ENCODE results near the gene AGBL1.
"Not testable (repeated sequence)": the region's sequence is repeated elsewhere in the genome, so short reads cannot be mapped to it uniquely, and the experiment has no call there.

AGBL1 gene

DNA sequence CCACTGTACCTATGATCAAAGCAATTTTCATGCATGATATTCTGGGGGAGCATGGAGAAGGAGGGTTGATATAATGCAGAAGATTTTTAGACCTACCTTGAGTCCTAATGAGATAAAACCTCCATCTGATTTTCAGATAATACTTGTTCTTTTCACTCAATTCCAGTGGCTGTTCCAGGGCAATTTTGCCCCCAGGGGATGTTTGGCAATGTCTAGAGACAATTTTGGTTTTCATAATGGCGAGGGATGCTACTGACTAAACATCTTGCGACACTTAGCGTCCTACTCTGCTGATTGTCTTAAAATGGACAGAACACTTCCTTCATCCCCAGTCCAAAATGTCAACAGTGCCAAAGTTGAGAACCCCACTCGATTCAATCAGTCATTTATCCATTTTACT lies 26.6 kb downstream of the AGBL1 start:
- H3K9me3 ChIP-seq, result no peaks in the 10 kb centered on the region
- H3K27ac ChIP-seq, result no peak overlapping the region
- H3K27me3 ChIP-seq, result peaks cover 9% of the 10 kb centered on the region
- no peak overlapping the region for H3K4me3 ChIP-seq (ENCODE audit: low read depth in 1 of 2, low read length in 1 of 2)
- no peaks in the 10 kb centered on the region for H3K4me1 ChIP-seq (ENCODE audit: control insufficient read depth in 1 of 2, insufficient read depth in 1 of 2, low read depth in 1 of 2, low read length in 1 of 2)
- TF ChIP-seq, protein P1, sequence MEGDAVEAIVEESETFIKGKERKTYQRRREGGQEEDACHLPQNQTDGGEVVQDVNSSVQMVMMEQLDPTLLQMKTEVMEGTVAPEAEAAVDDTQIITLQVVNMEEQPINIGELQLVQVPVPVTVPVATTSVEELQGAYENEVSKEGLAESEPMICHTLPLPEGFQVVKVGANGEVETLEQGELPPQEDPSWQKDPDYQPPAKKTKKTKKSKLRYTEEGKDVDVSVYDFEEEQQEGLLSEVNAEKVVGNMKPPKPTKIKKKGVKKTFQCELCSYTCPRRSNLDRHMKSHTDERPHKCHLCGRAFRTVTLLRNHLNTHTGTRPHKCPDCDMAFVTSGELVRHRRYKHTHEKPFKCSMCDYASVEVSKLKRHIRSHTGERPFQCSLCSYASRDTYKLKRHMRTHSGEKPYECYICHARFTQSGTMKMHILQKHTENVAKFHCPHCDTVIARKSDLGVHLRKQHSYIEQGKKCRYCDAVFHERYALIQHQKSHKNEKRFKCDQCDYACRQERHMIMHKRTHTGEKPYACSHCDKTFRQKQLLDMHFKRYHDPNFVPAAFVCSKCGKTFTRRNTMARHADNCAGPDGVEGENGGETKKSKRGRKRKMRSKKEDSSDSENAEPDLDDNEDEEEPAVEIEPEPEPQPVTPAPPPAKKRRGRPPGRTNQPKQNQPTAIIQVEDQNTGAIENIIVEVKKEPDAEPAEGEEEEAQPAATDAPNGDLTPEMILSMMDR (IDR thresholded peaks at IDR 0.05), result no peak
- H3K36me3 ChIP-seq, result no peaks in the 10 kb centered on the region

DNA sequence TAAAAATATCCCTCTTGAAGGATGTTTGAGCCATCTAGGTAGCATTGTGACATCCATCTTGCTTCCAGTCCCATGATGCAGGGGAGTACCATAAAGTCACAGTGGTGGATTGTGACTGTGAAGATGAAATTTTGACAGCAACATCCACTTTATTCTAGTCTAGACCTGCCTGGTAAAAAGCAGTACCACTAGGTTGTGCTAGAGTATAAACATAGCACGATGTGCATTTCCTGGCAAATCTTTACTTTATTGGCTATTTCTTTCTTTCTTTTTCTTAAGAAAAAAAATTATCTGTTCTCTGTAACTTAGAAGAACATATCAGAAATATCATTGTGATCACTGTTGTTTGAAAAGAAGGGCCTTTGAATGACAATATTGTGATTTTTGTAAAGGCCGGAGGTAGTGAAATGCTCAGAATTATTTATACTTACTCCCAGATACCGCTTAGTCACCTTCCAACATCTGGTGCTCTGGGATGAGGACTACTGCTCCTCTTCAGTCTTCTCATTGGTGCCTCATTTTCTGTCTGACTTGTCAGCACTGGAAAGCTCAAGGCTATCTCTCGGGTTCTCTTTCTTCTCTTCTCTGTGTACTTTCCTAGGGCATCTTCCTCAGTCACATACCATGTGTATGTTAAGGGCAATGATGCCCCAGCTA lies 35.6 kb downstream of the AGBL1 start:
- H3K4me3 ChIP-seq (ENCODE audit: low read depth in 1 of 2, low read length in 1 of 2), result no peak overlapping the region
- H3K27ac ChIP-seq, result no peak overlapping the region
- H3K36me3 ChIP-seq, result no peaks in the 10 kb centered on the region
- H3K9me3 ChIP-seq, result no peaks in the 10 kb centered on the region
- peaks cover 6% of the 10 kb centered on the region for H3K27me3 ChIP-seq
- TF ChIP-seq, protein P1 (IDR thresholded peaks at IDR 0.05), result no peak
- no peaks in the 10 kb centered on the region for H3K4me1 ChIP-seq (ENCODE audit: control insufficient read depth in 1 of 2, insufficient read depth in 1 of 2, low read depth in 1 of 2, low read length in 1 of 2)

DNA sequence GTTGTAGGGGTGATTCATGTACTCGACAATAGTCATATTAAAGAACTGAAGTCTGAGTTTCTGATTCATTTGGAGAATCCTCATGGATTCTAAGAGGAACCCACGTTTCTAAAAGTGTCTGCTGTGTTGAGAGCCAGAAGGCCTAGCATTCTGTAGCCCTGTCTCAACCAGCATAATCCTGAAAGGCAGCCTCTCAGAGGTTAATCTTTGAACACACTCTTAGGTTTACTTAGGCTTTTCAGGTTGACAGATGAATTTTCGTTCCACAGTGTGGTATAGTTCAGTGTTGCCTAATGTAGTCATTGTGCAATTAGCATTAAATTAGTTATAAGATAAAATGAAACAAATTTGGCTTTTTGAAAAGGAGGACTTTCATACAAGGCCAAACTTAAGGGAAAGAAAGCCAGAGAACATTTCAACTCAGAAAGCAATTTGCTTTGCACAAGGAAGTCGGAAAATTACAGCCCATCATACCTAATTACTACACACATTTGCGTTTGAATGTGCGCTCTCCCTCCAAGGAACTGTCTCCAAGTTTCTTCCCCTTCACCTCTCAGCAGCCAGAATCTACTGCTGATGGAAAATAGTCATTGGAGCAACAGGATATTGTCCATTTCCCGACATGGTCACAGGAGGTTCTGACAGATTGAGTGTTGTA lies 42.0 kb downstream of the AGBL1 start:
- TF ChIP-seq, protein P1 (IDR thresholded peaks at IDR 0.05), result no peak
- Histone ChIP-seq H3K27me3 (peaks cover 13% of the 10 kb centered on the region), H3K9me3 (no peaks in the 10 kb centered on the region), H3K4me3 (ENCODE audit: low read depth in 1 of 2, low read length in 1 of 2) (no peak overlapping the region), H3K36me3 (no peaks in the 10 kb centered on the region), H3K4me1 (ENCODE audit: control insufficient read depth in 1 of 2, insufficient read depth in 1 of 2, low read depth in 1 of 2, low read length in 1 of 2) (no peaks in the 10 kb centered on the region), H3K27ac (no peak overlapping the region)

DNA sequence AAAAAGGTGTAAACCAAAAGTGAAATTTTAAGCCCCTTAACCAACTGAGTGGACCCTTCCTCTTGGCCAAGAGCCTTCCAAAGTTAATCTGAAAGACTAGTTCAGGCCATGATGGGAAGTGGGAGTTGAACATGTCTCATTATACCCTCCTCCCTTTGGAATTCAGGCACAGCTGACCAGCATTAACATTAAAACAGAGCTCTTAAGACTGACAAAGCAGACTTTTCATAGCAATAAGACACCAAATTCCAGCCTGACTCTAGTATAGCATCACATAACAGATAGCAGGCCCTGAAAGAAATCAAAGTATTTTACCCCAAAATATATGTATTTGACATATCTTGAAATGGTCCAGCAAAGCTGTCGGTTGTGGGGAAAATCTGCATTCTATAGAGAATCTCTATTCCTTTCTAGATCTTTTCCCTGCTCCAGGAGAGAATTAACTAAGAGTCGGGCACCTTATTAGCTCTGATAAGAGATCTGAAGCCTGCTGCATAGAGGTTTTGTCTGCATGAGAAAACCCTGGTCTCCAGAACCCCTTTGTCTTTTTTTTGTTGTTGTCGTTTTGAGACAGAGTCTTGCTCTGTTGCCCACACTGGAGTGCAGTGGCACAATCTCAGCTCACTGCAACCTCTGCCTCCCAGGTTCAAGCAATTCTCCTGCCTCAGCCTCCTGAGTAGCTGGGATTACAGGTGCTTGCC lies 43.2 kb downstream of the AGBL1 start:
- not testable (repeated sequence) for H3K9me3 ChIP-seq; H3K27ac ChIP-seq; H3K27me3 ChIP-seq; H3K4me3 ChIP-seq (ENCODE audit: low read depth in 1 of 2, low read length in 1 of 2); H3K4me1 ChIP-seq (ENCODE audit: control insufficient read depth in 1 of 2, insufficient read depth in 1 of 2, low read depth in 1 of 2, low read length in 1 of 2); H3K36me3 ChIP-seq

- Histone ChIP-seq H3K9me3 (no peaks in the 10 kb centered on the region), H3K4me1 (ENCODE audit: control insufficient read depth in 1 of 2, insufficient read depth in 1 of 2, low read depth in 1 of 2, low read length in 1 of 2) (no peaks in the 10 kb centered on the region), H3K27ac (no peak overlapping the region), H3K27me3 (peaks cover 11% of the 10 kb centered on the region), H3K4me3 (ENCODE audit: low read depth in 1 of 2, low read length in 1 of 2) (no peak overlapping the region), H3K36me3 (no peaks in the 10 kb centered on the region)
- TF ChIP-seq, protein P1 (IDR thresholded peaks at IDR 0.05), result no peak
Observed at GRCh38 chr15:86125775-86126174, 46.1 kb downstream of the AGBL1 start.

- TF ChIP-seq, protein P1 (IDR thresholded peaks at IDR 0.05), result no peak
- Histone ChIP-seq H3K27ac (no peak overlapping the region), H3K4me3 (ENCODE audit: low read depth in 1 of 2, low read length in 1 of 2) (no peak overlapping the region), H3K9me3 (no peaks in the 10 kb centered on the region), H3K36me3 (no peaks in the 10 kb centered on the region), H3K4me1 (ENCODE audit: control insufficient read depth in 1 of 2, insufficient read depth in 1 of 2, low read depth in 1 of 2, low read length in 1 of 2) (no peaks in the 10 kb centered on the region), H3K27me3 (peaks cover 4% of the 10 kb centered on the region)
Observed at GRCh38 chr15:86127547-86127946, 47.9 kb downstream of the AGBL1 start.
